Amygdala (tissue), 56 donors: Measurements from ENCODE around the gene ABCC5.
"Not testable (repeated sequence)": the region's sequence is repeated elsewhere in the genome, so short reads cannot be mapped to it uniquely, and the experiment has no call there.

ENCODE experiments used
- DNase-seq, 56 donors: peaks; one replicate each; lab custom pipeline; 2025; lab: John Stamatoyannopoulos, UW

Gene ABCC5

DNA sequence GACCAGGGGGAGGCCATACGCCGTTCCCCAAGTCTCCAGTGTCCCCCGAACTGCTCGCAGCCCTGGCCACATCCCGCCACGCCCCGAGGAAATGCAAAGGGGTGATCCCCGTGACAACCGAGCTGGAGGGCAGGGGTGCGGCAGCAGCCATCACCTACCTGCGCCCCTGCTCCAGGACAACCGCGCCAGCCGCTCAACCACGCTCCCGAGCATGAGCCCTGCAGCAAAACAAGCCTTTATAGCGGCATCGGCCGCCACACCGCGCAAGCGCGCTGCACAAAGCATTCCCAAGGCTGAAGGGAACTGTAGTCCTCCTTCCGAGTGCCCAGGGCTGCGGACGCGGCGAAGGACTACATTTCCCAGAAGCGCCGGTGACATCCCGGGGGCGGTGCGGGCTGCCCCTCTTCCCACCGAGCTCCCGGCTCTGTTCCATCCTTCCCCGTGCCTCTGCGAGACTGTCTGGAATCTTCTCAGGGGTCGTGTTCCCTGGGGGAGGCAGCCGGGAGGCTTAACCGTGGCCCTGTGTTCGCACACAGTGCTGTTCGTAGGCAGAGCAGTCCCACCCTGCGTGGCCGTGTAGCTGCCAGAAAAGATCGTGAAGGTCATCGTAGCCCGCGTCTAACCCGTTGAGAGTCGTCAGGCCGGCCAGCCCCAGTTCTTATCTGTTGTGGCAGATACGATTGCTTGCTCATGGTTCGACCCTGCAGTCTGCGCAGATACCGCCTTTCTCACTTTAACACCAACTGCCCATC is at the start of gene ABCC5:
Gene ABCC5 (minus strand): TSS at position 213 of the 752 bp plus-strand sequence. CDS start 3,492 bp downstream, outside the sequence.
- DNase-seq = peak; percentile 42 to 97 (median 91)

GRCh38 chr3:184066211-184066610 is 48.5 kb upstream of the ABCC5 start:
- no peak for DNase-seq

DNA sequence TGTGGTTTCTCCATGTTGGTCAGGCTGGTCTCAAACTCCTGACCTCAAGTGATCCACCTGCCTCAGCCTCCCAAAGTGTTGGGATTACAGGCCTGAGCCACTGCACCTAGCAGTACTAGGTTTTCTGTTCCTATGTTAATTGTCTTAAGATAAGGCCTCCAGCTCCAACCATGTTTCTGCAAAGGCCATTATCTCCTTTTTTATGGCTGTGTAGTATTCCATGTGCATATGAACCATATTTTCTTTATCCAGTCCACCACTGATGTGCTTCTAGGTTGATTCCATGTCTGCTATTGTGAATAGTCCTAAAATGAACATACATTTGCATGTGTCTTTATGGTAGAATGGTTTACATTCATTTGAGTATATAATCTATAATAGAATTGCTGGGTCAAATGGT is 45.0 kb upstream of the ABCC5 start:
- no peak for DNase-seq

- DNase-seq = no peak
Measured at GRCh38 chr3:184059424-184059823, 41.7 kb upstream of the ABCC5 start.

- no peak for DNase-seq
Measured at GRCh38 chr3:184058029-184058428, 40.3 kb upstream of the ABCC5 start.

DNA sequence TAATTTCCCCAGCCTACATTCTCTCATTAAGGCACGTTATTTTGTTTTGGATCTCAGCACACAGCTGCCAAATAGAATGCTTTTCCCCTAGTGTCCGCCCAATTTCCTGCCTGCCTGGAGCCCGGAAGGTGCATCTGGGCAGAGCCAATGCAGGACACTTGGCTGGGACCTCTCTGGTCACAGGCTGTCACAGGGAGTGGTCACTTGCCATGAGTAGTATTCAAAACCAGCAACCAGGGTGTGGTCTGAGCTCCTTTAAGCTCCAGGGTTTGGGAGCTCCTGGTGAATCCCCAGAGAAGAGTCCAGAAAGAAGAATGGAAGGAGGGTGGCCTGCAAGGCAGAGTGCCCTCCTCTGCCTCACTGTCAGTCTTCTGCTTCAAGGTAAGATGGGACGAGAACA is 35.1 kb upstream of the ABCC5 start, which contains the start of gene HTR3C:
Gene HTR3C (plus strand): TSS at position 281 of the 400 bp plus-strand sequence. CDS start 34 bp downstream, at position 315.
- DNase-seq = no peak

GRCh38 chr3:184050217-184050847 is 32.6 kb upstream of the ABCC5 start:
- no peak for DNase-seq

GRCh38 chr3:184045995-184046394 is 28.3 kb upstream of the ABCC5 start:
- DNase-seq = no peak

DNA sequence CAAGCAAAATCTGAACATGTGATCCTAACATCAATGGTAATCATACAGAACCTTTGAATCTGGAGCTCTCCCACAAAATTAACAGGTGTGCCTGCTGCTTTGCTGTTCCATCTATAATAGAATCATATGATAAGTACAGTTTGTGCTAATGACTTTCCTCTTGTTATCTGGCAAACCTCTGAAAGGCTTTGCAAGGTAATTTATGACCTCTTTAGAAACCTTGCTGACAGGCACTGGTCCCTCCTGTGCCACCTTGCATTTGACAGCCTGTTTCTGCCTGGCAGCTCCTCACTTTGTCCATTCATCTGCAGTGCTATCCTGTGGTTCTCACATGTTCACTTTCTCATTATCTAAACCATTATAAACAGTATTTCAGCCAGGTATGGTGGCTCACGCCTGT is 24.9 kb upstream of the ABCC5 start:
- DNase-seq = no peak

- no peak for DNase-seq
Measured at GRCh38 chr3:184040010-184040409, 22.3 kb upstream of the ABCC5 start.

DNA sequence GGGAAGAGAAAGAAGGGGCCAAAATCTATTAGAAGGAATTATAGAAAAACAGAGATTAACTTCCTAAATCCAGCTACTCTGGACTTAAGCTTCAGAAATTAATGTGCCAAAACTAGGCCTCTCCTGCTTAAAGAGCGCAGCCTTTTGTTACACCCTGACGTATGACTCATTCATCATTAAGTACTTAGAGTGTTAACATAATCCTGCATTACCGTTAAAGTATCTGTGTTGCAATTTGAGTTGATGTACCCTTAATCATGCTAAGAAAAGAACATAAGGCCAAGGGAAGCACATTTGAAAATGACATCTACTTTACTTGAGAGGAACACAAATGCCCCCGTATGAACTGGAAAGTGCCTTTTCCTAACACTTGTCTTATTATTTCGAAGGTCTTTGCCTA is 21.7 kb upstream of the ABCC5 start:
- DNase-seq = no peak

GRCh38 chr3:184038307-184038706 is 20.6 kb upstream of the ABCC5 start:
- not testable (repeated sequence) for DNase-seq

GRCh38 chr3:184037816-184038215 is 20.1 kb upstream of the ABCC5 start:
- no peak for DNase-seq

GRCh38 chr3:184031187-184031792 is 13.6 kb upstream of the ABCC5 start, which contains the start of gene HTR3D:
Gene HTR3D, plus strand, starts transcription at chr3:184031742. Its CDS starts 0 bp downstream, at chr3:184031742.
- DNase-seq = no peak

DNA sequence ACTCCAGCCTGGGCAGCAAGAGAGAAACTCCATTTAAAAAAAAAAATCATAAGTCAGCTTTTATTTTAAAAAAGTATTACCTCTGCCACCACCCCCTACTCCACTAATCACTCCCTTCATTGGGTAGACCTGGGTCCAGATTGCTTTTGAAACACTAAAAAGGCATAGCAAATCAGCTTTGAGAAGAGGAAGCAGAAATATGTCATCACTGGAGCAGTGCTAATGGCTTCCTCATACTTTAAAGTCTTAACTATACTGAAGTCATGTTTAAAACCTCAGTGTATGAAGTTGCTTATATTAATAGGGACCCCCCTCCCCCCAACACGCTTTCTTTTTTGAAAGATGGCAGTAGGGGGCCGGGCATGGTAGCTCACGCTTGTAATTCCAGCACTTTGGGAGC is 12.9 kb upstream of the ABCC5 start:
- DNase-seq = no peak

GRCh38 chr3:184029443-184029842 is 11.8 kb upstream of the ABCC5 start:
- no peak for DNase-seq

DNA sequence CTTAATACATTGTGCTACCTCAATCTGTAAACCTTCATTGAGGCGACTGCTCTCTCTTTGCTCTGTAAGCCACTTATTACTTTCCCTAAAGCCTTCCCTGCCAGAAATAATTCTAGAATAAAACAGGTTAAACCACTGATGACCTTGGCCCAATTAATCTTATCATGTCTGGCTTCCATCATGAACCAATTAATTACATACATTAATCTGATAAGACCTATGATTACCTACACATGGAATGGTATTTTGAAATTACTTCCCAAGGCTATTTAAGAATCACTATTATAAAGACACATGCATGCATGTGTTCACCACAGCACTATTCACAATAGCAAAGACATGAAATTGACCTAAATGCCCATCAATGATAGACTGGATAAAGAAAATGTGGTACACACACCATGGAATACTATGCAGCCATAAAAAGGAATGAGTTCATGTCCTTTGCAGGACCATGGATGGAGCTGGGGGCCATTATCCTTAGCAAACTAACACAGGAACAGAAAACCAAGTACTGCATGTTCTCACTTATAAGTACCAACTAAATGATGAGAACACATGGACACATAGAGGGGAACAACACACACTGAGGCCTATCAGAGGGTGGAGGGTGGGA is 10.7 kb upstream of the ABCC5 start:
- DNase-seq = not testable (repeated sequence)

- not testable (repeated sequence) for DNase-seq
Measured at GRCh38 chr3:184025256-184025655, 7.6 kb upstream of the ABCC5 start.

DNA sequence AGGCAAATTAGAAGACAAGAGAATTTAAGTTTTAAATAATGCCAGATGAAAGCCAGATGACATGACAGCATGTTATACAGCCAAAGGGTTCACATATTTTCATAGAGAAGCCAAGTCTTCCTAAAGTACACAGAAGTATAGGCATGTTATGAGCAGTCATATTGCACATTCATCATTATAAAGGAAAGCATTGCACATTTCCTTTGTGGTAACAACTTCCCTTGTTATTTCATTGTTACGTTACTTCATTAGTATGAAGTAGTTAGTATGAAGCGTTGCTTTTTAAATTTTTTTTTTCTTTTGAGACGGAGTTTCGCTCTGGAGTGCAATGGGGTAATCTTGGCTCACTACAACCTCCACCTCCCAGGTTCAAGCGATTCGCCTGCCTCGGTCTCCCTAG is 4.6 kb upstream of the ABCC5 start:
- no peak for DNase-seq

DNA sequence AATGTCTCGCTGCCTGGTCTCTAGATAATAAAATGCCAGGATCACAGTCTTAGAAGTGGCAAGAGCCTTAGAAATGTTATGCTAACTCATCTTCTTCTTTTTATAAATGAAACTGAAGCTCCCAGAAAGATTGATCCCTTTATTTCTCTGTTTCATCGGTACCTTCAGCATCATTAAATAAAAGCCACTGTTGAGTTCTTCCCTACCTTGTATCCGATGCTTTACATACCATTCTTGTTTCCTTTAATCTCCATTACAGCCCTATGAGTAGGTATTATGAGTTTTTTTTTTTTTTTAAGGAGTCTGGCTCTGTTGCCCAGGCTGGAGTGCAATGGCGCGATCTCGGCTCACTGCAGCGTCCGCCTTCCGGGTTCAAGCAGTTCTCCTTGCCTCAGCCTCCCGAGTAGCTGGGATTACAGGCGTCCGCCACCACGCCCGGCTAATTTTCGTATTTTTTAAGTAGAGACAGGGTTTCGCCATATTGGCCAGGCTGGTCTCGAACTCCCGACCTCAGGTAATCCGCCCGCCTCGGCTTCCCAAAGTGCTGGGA is 815 bp upstream of the ABCC5 start:
- no peak for DNase-seq
